ENCODE data around the gene SORCS2. TPM values are rescaled to one million over a fixed set of nuclear protein-coding genes. Genes with fewer than 3 reads are reported as not detected.

Gene SORCS2
- total RNA-seq, 2 experiments from 2014 or later: 0.03 TPM; not detected in 1

GRCh38 chr4:7709431-7709830 lies 517.1 kb downstream of the SORCS2 start:
- Histone ChIP-seq H3K4me1 (ENCODE audit: insufficient read depth, low read length, poor library complexity, severe bottlenecking) (no peaks in the 10 kb centered on the region), H3K4me2 (ENCODE audit: low read length) (no peak overlapping the region), H3K36me3 (ENCODE audit: insufficient read depth, low read length) (no peaks in the 10 kb centered on the region), H2AFZ (ENCODE audit: low read length) (no peak overlapping the region), H3K4me3 (ENCODE audit: low read depth, low read length, poor library complexity, severe bottlenecking) (no peak overlapping the region), H3K79me2 (ENCODE audit: insufficient read depth, low read depth, low read length) (no peaks in the 10 kb centered on the region), H3K9me3 (ENCODE audit: low read length) (no peaks in the 10 kb centered on the region), H4K20me1 (ENCODE audit: insufficient read depth, low read length) (no peaks in the 10 kb centered on the region), H3K27ac (ENCODE audit: low read depth, low read length, poor library complexity, severe bottlenecking) (no peak overlapping the region), H3K9me2 (ENCODE audit: insufficient read depth, low read length) (no peaks in the 10 kb centered on the region)
- no peak for DNase-seq (ENCODE audit: low spot score)
- ChIA-PET CTCF (ENCODE audit: unreplicated experiment) (no interaction called here), POLR2A (no interaction called here)
- intact Hi-C loops (cut with micrococcal nuclease; ENCODE audit: unreplicated experiment): no loop called here
- TF ChIP-seq EZH2phosphoT487 (IDR thresholded peaks at IDR 0.05; ENCODE audit: borderline replicate concordance, low read depth, low read length): no peak
- no peak for TF ChIP-seq CTCF (conservative IDR thresholded peaks at IDR 0.05; ENCODE audit: low read length)
- no TSS peak for BruUV-seq (replicated peaks)

GRCh38 chr4:7710126-7710525 lies 517.8 kb downstream of the SORCS2 start:
- Histone ChIP-seq H3K4me1 (ENCODE audit: insufficient read depth, low read length, poor library complexity, severe bottlenecking) (no peaks in the 10 kb centered on the region), H2AFZ (ENCODE audit: low read length) (no peak overlapping the region), H3K79me2 (ENCODE audit: insufficient read depth, low read depth, low read length) (no peaks in the 10 kb centered on the region), H3K27ac (ENCODE audit: low read depth, low read length, poor library complexity, severe bottlenecking) (no peak overlapping the region), H4K20me1 (ENCODE audit: insufficient read depth, low read length) (no peaks in the 10 kb centered on the region), H3K9me2 (ENCODE audit: insufficient read depth, low read length) (no peaks in the 10 kb centered on the region), H3K4me3 (ENCODE audit: low read depth, low read length, poor library complexity, severe bottlenecking) (no peak overlapping the region), H3K4me2 (ENCODE audit: low read length) (no peak overlapping the region), H3K9me3 (ENCODE audit: low read length) (no peaks in the 10 kb centered on the region), H3K36me3 (ENCODE audit: insufficient read depth, low read length) (no peaks in the 10 kb centered on the region)
- intact Hi-C loops (cut with micrococcal nuclease; ENCODE audit: unreplicated experiment): no loop called here
- TF ChIP-seq CTCF (conservative IDR thresholded peaks at IDR 0.05; ENCODE audit: low read length) (no peak), EZH2phosphoT487 (IDR thresholded peaks at IDR 0.05; ENCODE audit: borderline replicate concordance, low read depth, low read length) (no peak)
- POLR2A ChIA-PET: no interaction called here
- DNase-seq (ENCODE audit: low spot score): no peak
- CTCF ChIA-PET (ENCODE audit: unreplicated experiment): no interaction called here
- BruUV-seq (replicated peaks): no TSS peak

- Histone ChIP-seq H3K9me3 (ENCODE audit: low read length) (no peaks in the 10 kb centered on the region), H3K4me2 (ENCODE audit: low read length) (no peak overlapping the region), H4K20me1 (ENCODE audit: insufficient read depth, low read length) (no peaks in the 10 kb centered on the region), H2AFZ (ENCODE audit: low read length) (no peak overlapping the region), H3K79me2 (ENCODE audit: insufficient read depth, low read depth, low read length) (no peaks in the 10 kb centered on the region), H3K4me3 (ENCODE audit: low read depth, low read length, poor library complexity, severe bottlenecking) (no peak overlapping the region), H3K9me2 (ENCODE audit: insufficient read depth, low read length) (no peaks in the 10 kb centered on the region), H3K4me1 (ENCODE audit: insufficient read depth, low read length, poor library complexity, severe bottlenecking) (no peaks in the 10 kb centered on the region), H3K27ac (ENCODE audit: low read depth, low read length, poor library complexity, severe bottlenecking) (no peak overlapping the region), H3K36me3 (ENCODE audit: insufficient read depth, low read length) (no peaks in the 10 kb centered on the region)
- BruUV-seq (replicated peaks): no TSS peak
- no peak for DNase-seq (ENCODE audit: low spot score)
- ChIA-PET POLR2A (no interaction called here), CTCF (ENCODE audit: unreplicated experiment) (no interaction called here)
- intact Hi-C loops (cut with micrococcal nuclease; ENCODE audit: unreplicated experiment): no loop called here
- TF ChIP-seq CTCF (conservative IDR thresholded peaks at IDR 0.05; ENCODE audit: low read length): no peak
- TF ChIP-seq EZH2phosphoT487 (IDR thresholded peaks at IDR 0.05; ENCODE audit: borderline replicate concordance, low read depth, low read length): no peak
These were observed 518.4 kb downstream of the SORCS2 start for GRCh38 chr4:7710576-7711306.

Data from OCI-LY7 (cell line).